ENCODE results near the gene APH1A.

DNA sequence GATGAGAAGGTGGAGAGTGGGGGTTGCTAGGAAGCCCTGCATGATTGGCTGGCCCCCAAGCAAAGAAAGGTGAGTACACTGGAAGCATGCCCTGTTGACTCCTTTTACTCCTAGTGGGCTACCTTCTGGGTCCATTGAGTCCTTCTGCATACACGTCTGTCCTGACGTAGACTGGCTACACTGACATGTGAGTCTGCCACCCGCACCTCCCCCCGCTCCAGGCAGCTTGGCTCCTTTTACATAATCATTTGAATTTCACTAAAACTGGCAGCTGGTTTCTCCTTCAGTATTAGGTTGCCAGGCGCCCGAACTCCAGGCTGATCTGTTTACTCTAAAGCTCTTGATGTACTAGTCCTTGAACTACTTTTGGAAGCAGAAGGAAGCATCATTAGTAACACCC is 33.5 kb upstream of the APH1A start:
- TF ChIP-seq CTCF (IDR thresholded peaks at IDR 0.05; ENCODE audit: low read length) (no peak), EZH2 (IDR thresholded peaks at IDR 0.05; ENCODE audit: borderline replicate concordance, low read length) (no peak)

All from OCI-LY1 (cell line).